COLO668 (cell line): ENCODE results near the gene STYXL1.
"Not testable (repeated sequence)": the region's sequence is repeated elsewhere in the genome, so short reads cannot be mapped to it uniquely, and the experiment has no call there.

Experiments used
- DNase-seq: peaks from one replicate; lab custom pipeline; 2025; ENCODE audit not compliant: unreplicated experiment; lab: John Stamatoyannopoulos, UW

Gene STYXL1, protein sequence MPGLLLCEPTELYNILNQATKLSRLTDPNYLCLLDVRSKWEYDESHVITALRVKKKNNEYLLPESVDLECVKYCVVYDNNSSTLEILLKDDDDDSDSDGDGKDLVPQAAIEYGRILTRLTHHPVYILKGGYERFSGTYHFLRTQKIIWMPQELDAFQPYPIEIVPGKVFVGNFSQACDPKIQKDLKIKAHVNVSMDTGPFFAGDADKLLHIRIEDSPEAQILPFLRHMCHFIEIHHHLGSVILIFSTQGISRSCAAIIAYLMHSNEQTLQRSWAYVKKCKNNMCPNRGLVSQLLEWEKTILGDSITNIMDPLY

DNA sequence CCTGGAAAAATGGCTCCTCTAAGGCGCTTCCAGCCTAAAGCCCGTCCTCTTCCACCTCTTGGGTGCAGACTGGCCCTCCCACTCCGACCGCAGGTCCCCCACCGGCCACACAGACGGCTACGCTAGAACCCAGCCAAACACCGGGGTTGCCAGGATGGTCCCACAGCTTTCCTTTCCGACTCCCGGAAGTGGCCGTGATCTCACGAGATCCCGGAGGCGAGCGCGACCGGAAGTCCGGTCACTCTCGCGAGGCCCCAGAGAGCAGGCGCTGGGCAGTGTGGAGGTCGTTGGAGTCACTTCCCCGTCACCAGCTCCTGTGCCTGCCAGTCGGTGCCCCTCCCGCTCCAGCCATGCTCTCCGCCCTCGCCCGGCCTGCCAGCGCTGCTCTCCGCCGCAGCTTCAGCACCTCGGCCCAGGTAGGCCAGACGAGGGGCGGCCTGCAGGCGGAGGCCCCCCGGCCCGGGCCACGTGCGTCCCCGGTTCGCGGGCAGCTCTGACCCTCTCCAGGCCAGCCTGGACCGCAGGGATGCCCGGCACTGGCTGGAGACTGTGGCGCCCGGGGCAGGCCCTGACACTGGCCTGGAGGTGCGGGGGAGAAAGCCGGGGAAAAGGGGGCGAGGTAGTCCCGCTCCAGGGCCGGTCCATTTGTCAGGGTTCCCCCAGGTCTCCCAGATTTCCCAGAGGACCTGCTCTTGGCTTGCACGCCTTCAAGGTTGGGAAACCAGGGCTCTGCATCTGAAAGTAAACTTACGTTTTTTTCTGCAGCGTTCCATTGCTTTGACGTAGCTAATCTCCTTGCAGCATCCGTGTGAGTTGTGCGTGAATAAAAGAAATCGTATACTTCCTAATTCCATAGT lies at the start of gene STYXL1, which contains the start of gene MDH2:
Gene STYXL1 (minus strand): TSS at position 190 of the 857 bp plus-strand sequence. CDS start 17,477 bp downstream, outside the sequence.
Gene MDH2 (plus strand): TSS at position 296 of the 857 bp plus-strand sequence. CDS start 55 bp downstream, at position 351.
- peak; percentile 95 for DNase-seq

DNA sequence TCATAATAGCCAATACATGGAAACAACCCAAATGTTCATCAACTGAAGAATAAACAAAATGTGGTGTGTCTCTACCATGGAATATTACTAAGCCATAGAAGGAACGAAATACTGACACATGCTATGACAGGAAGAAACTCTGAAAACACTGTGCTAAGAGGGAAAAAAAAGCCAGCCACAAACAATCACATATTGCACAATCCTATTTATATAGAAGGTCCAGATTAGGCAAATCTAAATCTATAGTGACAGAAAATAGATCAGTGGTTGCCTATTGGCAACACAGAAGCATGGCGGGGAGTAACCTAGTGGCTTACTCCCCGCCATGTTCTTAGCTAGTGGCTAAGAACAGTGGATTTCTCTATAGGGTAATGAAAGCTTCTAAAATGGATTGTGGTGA lies 48.1 kb upstream of the STYXL1 start:
- no peak for DNase-seq

DNA sequence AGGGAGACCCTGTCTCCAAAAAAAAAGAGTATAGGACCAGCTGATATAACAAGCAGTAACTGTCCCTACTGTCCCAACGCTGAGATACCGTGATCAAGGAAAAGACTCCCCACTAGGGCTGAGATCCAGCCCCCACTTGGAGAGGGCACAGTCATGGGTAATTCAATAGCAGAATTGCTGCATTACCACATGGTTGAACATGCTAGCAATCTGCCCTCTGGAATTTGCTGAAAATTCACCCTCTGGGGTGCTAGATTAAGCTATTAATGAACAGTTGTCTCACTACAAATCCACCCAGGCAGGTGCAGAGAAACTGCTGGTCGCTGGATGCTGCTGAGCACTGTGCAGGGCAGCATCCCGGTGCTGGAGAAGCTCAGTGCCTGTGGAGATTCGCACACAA lies 46.5 kb upstream of the STYXL1 start:
- not testable (repeated sequence) for DNase-seq

DNA sequence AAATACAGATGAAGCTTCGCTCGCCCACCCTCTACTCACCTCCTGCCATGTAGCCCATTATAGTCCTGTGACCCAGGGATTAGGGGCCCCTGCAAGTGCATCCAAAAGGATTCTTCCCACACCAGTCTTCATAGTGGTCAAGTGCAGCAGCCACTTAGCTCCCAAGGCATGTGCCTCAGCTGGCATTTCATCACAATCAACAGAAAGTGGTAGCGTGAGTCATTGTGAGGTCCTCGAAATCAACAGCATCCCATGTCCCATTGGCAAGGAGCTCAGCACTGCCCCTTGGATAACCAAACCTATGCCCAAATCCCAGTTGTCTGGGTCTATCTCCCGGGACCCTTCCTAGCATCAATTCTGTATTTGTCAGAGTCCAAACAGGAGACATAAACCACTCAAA lies 45.7 kb upstream of the STYXL1 start:
- not testable (repeated sequence) for DNase-seq

DNA sequence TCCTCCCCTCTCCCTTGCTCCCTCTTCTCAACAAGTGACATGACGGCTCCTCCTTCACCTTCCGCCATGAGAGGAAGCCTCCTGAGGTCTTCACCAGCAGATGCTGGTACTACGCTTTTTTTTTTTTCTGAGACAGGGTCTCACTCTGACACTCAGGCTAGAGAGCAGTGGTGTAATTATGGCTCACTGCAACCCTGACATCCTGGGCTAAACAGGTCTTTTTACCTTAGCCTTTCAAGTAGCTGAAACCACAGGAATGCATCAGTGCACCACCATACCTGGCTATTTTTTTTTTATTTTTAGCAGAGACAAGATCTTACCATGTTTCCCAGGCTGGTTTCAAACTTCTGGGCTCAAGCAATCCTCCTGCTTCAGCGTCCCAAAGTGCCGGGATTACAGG lies 43.7 kb upstream of the STYXL1 start:
- no peak for DNase-seq

DNA sequence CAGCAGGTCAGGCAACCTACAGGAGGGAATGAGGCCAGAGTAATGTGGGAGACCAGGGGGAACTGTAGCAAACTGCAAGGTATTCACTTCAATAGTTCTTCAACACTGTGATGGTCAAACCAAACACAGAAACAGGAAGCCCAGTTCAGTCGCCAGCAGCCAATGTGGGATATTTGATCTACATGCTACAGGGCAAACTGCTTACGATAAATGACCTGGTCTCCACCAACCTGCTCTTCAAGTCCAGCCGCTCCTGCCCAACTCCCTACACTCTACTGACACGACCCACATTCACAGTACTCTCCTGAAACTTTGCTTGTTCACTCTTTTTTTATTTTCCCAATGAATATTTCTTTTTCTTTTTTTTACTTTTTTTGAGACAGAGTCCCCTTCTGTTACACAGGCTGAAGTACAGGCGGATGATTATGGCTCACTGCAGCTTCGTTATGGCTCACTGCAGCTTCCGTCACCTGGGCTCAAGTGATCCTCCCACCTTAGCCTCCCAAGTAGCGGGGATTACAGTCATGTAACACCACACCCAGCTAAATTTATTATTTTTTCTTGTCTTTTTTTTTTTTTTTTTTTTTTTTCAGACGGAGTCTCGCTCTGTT lies 42.2 kb upstream of the STYXL1 start:
- no peak for DNase-seq

DNA sequence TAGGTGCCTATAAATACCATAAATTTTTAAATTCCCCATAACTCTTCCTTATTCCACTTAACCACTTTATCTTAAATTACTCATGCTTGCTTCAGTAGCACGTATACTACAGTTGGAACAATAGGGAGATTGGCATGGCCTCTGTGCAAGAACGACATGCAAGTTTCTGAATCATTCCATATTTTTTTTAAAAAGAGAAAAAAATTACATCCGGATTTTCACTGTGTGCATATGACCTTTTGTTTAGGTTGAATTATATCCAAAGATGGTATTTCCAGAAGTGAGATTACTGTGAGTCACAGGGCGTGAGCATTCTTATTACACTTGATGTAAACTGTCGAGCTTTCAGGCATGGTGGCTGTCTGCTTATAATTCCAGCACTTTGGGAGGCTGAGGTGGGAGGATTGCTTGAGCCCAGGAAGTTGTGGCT lies 39.6 kb upstream of the STYXL1 start:
- not testable (repeated sequence) for DNase-seq

DNA sequence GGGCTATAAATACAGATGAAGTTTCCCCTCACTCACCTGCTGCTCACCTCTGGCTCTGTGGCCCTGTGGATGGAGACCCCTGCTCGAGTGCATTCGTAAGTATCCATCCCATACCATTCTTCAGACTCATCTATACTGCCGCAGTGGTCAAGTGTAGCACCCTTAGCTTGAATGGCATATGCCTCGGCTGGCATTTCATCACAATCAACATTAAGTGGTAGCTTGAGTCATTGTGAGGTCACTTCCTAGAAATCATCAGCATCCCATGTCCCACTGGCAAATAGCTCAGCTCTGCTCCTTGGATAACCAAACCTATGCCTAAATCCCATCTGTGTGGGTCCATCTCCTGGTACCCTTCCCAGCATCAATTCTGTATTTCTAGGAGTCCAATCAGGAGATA lies 38.3 kb upstream of the STYXL1 start:
- DNase-seq = no peak

DNA sequence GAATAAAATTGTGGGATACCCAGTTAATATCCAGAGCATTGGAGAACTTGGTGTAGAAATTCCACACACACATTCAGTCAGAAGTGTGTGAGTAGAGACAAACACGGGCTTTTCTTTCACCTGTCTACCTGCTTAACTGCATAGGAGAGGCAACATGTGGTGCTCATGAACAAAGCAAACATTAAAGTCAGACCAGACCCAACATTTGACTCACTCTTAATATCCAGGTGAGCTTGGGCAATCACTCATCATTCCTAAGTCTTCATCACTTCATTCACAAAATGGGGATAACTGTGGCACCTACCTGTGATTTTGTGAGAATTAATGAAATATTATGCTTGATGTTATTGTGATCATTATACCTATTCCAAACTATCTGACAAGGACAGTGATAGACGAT lies 36.3 kb upstream of the STYXL1 start:
- DNase-seq = not testable (repeated sequence)

DNA sequence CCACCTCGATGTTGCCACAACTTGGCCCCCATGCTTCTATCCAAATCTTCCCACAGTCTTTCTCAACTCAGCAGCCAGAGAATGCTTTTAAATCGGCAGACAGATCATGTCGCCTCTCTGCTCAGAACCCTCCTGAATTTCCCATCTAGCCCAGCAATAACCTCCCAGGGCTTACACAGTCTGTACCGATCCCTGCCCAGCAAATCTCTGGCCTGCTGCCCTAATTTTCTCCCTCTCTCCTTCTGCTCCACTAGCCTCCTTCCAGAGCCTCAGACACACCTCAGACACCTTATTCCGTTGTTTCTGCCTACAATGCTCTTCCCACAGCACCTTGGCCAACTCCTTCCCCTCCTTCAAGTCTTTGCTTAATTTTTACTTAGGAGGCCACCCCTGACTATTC lies 32.4 kb upstream of the STYXL1 start:
- DNase-seq = no peak

DNA sequence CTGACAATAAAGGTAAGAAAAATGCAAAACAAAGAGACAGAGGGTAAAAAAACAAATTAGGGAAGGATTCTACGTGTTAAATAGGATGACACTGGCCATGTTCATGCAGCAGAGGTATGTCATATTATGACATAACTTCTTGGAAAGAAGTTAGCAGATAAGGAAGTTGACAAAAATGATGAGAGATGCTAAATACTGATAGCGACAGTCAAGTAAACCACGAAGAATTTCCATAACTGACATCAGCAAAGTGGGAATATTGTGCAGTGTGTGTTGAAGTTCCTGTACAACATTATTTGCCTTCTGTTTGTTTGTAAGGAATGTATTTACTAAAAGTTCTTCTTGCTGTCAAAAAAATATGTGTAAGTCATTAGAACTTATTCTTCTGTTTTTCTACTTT lies 29.6 kb upstream of the STYXL1 start:
- DNase-seq = no peak

DNA sequence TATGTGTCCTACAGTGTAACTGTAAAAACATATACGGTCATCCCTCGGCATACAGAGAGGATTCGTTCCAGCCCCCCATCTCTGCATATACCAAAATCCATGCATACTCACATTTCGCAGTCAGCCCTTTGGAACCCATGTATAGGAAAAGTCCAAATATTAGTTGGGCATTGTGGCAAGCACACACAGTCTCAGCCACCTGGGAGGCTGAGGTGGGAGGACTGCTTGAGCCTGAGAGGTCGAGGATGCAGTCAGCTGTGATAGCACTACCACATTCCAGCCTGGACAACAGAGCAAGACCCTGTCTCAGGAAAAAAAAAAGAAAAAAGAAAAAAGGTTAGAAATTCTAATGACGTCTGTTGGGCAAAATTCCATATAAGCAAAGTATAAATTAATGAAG lies 29.2 kb upstream of the STYXL1 start:
- no peak for DNase-seq

DNA sequence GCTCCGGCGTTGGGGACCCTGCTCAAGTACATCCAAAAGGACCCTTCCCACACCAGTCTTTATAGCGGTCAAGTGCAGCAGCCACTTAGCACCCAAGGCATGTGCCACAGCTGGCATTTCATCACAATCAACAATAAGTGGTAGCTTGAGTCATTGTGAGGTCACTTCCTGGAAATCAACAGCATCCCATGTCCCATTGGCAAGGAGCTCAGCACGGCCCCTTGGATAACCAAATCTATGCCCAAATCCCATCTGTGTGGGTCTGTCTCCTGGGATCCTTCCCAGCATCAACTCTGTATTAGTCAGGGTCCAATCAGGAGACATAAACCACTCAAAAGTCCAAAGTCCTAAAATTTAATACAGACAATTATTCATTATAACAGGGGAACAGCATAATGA lies 27.2 kb upstream of the STYXL1 start:
- no peak for DNase-seq

DNA sequence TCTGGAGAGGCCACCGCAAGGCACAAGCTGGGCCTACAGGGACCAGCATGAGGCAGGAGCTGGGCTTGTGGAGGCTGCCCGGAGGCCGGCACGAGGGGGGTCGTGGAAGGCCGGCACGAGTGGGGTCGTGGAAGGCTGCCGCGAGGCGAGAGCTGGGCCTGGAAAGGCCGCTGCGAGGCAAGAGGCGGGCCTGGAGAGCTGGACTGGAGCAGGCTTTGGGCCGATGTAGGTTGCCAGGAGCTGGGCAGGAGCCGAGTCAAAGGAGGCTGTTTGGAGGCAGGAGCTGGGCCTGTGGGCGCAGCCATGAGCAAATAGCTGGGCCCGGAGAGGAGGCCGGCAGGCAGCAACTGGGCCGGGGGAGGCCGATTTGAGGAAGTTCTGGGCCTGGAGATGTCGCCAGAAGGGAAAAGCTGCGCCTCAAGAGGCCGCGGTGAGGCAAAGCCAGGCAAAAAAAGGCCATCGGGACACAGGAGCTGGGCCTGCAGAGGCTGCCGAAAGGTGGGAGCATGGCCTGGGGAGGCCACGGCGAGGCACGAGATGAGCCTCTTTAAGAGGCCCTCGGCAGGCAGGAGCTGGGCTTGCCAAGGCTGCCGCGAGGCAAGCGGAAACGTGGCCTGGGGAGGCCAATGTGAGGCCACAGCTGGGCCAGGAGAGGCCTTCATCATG lies 26.6 kb upstream of the STYXL1 start:
- no peak for DNase-seq

DNA sequence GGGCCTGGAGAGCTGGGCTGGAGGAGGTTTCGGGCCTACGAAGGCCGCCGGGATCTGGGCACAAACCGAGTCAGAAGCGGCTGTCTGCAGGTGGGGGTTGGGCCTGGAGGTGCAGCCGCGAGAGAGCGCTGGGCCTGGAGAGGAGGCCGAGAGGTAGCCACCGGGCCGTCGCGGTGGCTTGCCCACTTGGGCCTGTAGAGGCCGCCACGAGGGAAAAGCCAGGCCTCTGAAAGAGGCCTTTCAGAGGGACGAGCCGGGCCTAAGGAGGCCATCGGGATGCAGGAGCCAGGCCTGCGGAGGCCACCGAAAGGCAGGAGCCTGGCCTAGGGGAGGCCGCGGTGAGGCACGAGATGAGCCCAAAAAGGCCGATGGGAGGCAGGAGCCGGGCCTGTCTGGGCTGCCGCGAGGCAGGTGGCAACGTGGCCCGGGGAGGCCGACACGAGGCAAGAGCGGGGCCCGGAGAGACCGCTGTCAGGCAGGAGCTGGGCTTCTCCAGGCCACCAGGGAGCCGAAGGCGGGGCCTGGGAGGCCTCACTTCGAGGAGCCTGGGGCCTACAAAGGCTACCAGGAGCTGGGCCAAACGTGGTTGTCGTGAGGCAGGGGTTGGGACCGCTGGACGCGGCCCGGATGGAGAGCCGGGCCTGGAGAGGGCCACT lies 25.7 kb upstream of the STYXL1 start:
- DNase-seq = no peak

DNA sequence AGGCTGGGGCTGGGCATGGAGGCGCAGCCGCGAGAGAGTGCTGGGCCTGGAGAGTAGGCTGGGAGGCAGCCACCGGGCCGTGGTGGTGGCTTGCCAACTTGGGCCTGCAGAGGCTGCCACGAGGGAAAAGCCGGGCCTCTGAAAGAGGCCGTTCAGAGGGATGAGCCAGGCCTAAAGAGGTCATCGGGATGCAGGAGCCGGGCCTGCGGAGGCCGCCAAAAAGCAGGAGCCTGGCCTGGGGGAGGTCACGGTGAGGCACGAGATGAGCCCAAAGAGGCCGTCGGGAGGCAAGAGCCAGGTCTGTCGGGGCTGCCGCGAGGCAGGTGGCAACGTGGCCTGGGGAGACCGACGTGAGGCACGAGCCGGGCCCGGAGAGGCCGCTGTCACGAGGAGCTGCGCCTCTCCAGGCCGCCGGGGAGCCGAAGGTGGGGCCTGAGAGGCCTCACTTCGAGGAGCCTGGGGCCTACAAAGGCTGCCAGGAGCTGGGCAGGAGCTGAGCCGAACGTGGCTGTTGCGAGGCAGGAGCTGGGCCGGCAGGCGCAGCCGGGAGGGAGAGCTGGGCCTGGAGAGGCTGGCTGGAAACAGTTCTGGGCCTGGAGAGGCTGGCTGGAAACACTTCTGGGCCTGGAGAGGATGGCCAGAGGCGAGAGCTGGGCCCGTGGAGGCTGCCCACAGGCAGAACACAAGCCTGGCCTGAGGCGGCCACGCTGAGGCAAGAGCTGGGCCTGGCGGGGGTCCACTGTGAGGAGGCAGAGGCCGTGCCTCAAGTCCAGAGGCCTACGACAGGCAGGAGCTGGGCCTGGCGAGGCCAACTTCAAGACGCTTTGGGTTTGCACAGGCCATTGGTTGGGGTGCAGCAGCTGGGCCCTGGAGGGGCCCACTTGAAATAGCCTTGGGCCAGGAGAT lies 24.7 kb upstream of the STYXL1 start:
- no peak for DNase-seq

DNA sequence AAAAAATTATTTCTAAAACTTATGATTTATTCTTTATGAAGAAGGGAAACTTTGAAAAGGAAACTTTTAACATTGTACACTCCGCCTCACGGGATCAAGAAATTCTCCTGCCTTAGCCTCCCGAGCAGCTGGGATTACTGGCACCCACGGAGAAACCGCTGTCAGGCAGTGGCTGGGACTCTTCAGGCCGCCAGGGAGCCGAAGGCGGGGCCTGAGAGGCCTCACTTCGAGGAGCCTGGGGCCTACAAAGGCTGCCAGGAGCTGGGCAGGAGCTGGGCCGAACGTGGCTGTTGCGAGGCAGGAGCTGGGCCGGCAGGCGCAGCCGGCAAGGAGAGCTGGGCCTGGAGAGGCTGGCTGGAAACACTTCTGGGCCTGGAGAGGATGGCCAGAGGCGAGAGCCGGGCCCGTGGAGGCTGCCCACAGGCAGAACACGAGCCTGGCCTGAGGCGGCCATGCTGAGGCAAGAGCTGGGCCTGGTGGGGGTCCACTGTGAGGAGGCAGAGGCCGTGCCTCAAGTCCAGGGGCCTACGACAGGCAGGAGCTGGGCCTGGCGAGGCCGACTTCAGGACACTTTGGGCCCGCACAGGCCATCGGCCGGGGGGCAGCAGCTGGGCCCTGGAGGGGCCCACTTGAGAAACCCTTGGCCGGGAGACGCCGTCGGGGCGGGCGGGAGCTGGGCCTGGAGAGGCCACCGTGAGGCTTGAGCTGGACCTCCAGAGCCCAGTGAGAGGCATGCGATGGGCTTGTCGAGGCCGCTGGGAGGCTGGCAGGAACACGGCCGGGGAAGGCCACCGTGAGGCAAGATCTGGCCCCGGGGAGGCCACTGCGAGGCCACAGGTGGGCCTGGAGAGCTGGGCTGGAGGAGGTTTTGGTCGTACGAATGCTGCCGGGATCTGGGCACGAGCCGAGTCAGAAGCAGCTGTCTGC lies 23.8 kb upstream of the STYXL1 start:
- no peak for DNase-seq

DNA sequence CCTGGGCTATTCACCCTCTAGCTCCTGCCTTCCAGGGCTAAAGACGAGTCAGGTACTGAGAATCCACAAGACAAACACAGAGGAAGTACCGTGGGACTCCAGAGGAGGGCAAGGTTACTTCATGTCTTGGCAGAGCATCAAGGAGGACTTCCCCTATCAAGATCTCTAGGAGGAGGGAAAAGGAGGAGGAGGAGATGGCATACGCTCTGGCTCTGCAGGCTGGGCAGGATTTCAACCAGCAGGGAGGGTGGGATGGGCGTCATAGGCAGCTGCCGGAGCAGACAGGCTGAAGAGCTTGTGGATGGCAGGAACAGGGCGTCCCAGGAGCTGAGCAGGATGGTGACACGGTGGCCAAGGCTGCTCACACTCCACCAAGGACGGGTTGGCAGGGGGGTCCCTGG lies 21.4 kb upstream of the STYXL1 start:
- DNase-seq = no peak
